ENCODE data around the gene SLC12A6.

- TF ChIP-seq GATA3 (IDR thresholded peaks at IDR 0.05; ENCODE audit: low read depth, low read length) (no peak), GATA2 (IDR thresholded peaks at IDR 0.05; ENCODE audit: low read depth, low read length) (no peak)
Measured at GRCh38 chr15:34338347-34338746, 766 bp upstream of the SLC12A6 start.

Data from SH-SY5Y (cell line).